Fibroblast of skin of abdomen (primary cell): ENCODE measurements around the gene NR6A1.
A peak's percentile ranks its signal among the peaks of the same experiment; 100 is the strongest.

ENCODE experiments used
- DNase-seq: peaks from one replicate; pipeline ENCODE4 v3.0.0-alpha.2; 2013

Gene NR6A1

GRCh38 chr9:124795881-124796431 is 24.8 kb upstream of the NR6A1 start:
- peak; percentile 58 for DNase-seq

- DNase-seq = no peak
Measured at GRCh38 chr9:124794902-124795491, 23.9 kb upstream of the NR6A1 start.

DNA sequence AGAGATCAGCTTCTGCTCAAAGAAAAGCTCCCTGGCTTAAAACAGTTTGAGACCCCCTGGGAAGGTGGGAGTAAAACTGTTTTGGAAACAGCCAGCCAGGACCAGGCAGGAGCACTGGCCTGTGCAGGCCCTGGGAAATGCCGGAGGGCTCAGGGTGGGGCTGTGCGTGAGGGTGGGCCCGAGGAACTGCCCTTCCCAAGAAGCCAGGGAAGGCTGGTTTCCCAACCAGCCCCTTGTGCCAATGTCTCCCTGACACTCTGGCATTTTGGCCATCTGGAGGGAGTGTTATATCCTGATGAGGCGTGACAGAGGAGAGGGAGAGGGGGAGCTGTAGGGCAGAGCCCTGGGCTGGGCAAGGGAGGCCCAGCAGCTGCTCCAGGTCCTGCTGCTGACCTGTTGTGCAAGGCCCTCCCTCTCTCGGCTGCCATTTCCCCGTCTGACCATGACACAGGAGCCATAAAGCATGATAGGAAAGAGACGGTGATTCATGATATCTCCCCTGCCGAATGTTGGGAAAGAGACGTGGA is 22.0 kb upstream of the NR6A1 start:
- peak; percentile 25 for DNase-seq

- no peak for DNase-seq
Measured at GRCh38 chr9:124792257-124793014, 21.3 kb upstream of the NR6A1 start.

GRCh38 chr9:124790801-124791505 is 19.8 kb upstream of the NR6A1 start:
- no peak for DNase-seq

- no peak for DNase-seq
Measured at GRCh38 chr9:124790301-124790700, 19.2 kb upstream of the NR6A1 start.

DNA sequence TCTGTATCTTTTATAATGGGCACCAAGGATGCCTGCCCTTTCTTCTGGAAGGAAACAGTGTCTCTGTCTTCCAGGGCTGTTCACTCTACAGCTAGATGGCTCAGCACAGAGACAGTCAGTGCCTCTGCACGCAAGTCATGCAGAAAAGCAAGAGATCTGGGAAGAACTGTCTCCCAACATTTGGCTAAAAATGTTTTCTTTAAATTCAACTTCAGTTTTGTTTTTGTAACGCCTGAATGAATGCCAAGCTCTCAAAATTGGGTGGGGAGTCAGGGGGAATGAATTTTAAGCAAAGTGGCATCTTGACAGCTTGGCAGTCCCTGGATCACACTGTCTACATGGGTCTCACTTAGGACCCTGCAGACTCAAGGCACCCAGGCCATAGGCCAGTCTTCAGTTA is 18.4 kb upstream of the NR6A1 start:
- no peak for DNase-seq

- DNase-seq = no peak
Measured at GRCh38 chr9:124788542-124789217, 17.6 kb upstream of the NR6A1 start.

DNA sequence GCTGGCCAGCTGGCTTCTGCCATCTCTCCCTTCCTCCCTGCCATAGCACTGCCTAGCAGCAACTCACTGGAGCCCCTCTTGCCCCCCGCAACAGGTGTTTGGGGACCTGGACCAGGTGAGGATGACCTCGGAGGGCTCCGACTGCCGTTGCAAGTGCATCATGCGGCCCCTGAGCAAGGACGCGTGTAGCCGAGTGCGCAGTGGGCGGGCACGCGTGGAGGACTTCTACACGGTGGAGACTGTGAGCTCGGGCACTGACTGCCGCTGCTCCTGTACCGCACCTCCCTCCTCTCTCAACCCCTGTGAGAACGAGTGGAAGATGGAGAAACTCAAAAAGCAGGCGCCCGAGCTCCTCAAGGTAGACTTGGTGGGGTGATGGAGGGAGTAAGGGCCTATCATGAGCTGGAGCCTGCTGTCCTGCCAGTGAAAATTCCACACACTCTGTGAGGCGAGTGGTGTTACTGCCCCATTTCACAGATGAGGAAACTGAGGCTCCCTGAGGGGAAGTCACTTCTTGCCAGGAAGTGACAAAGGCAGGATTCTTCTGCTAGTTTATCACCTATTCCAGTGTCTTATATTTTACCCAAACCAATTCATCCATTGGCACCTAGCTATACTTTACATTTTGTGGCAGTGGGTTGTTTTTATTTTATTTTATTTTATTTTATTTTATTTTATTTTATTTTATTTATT is 15.9 kb upstream of the NR6A1 start:
- no peak for DNase-seq

DNA sequence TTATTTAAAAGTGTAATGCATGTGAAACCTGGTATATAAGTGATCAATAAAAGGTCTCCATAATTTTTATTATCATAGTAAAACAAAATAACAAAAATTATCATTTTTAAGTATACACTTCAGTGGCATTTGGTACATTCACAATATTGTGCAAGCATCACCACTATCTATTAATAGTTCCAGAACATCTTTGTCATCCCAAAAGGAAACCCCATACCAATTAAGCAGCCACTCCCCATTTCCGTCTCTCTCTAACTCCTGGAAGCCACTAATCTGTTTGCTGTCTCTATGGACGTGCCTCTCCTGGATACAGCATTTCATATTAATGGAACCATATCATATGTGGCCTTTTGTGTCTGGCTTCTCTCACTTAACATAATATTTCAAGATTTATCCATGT is 13.4 kb upstream of the NR6A1 start:
- peak; percentile 49 for DNase-seq

GRCh38 chr9:124783830-124784229 is 12.7 kb upstream of the NR6A1 start:
- DNase-seq = no peak

- no peak for DNase-seq
Measured at GRCh38 chr9:124782661-124783574, 11.8 kb upstream of the NR6A1 start.

- no peak for DNase-seq
Measured at GRCh38 chr9:124781967-124782660, 11.0 kb upstream of the NR6A1 start.

DNA sequence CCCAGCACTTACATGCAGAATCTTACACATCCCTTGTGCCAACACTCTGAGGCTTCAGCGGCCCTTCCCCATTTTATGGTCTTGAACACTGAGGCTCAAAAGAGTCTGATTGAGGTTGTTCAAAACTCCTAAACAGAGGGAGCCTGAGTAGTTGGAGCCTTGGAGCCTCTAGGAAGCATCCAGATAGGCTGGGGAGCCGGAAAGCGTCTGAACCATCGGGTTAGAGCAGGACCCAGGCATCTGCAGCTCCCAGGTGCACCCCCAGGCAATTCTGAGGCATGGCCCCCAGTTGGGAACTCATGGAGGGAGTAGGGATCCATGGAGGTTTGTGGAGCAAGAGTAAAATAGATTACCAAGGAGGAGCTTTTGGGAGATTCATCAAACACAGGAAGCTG is 9.6 kb upstream of the NR6A1 start:
- DNase-seq = no peak

GRCh38 chr9:124780060-124780756 is 9.1 kb upstream of the NR6A1 start:
- peak; percentile 41 for DNase-seq

DNA sequence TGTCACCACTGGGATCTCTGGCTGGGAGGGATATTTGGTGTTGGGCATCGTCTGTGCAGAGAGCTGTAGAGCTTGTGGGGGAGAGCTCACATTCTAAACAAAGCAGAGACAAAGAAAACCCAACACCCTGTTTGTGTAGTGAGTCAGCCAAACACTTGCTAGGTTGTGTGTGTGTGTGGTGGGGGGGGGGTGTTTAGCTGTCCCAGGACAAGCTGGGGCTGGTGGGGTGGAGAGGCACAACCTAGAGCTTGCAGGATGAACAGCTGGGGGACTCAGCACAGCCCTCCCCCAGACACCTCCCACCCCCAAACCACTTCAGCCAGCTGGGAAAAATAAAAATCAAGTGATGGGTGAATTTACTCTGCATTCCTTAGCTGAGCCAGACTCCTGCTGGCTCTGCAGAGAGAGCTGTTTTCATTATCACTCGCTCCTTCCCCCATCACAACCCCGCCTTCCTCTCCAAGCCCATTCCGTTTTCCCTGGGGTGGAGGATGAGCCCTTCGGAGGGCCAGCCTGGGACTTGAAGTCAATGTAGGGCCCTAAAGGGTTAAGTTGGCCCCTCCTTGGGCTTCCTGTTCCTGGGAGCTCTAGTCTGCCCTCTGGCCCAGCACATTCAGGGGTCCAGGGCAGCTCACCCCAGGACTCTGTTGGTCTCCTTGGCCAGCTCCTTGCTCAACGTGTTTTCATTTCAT is 8.4 kb upstream of the NR6A1 start:
- DNase-seq = peak; percentile 97

DNA sequence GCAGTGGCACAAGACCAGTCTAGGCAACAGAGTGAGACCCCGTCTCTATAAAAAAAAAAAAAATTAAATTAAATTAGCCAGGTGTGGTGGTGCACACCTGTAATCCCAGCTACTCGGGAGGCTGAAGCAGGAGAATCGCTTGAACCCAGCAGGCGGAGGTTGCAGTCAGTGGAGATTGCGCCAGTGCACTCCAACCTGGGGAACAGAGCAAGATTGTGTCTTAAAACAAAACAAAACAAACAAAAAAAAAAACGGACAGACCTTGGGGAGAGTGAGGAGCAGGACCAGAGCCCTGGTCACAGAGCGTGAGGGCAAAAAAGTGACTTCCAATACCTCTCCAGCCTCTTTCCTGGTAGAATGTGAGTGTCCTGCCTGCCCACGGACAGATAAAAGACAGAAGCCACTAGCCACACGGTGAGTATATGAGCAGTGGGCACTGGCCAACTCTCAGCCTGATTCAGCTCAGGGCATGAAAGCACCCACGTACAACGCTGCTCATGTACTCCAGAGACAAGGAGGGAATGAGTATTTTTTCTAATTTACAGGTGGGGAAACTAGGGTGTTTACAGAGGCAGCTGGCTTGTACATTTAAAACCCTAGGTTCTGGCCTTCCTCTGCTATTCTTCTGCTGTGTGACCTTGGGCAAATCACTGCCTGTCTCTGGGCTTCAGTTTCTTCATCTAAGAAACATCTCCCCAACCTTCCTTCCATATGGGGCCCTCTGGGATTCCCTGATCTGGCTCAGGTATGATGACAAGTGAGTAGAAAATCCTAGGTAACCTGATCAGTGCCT is 7.7 kb upstream of the NR6A1 start:
- DNase-seq = no peak
